ENCODE measurements around the gene PLEKHH2.

- TF ChIP-seq CTCF (IDR thresholded peaks at IDR 0.05 in 8 of 11, conservative IDR thresholded peaks at IDR 0.05 in 3 of 11) (no peak), POLR2AphosphoS5 (IDR thresholded peaks at IDR 0.05) (no peak), POLR2A (IDR thresholded peaks at IDR 0.05) (no peak)
Observed at GRCh38 chr2:43754180-43754579, 117.1 kb downstream of the PLEKHH2 start.
